NCI-H345 treated with DMSO at 0.1 percent for 48 hours (cell line): ENCODE data around the gene SDK1.

Source experiments
- DNase-seq: peaks from one replicate; lab custom pipeline; 2025; ENCODE audit not compliant: unreplicated experiment; lab: John Stamatoyannopoulos, UW

SDK1 gene

DNA sequence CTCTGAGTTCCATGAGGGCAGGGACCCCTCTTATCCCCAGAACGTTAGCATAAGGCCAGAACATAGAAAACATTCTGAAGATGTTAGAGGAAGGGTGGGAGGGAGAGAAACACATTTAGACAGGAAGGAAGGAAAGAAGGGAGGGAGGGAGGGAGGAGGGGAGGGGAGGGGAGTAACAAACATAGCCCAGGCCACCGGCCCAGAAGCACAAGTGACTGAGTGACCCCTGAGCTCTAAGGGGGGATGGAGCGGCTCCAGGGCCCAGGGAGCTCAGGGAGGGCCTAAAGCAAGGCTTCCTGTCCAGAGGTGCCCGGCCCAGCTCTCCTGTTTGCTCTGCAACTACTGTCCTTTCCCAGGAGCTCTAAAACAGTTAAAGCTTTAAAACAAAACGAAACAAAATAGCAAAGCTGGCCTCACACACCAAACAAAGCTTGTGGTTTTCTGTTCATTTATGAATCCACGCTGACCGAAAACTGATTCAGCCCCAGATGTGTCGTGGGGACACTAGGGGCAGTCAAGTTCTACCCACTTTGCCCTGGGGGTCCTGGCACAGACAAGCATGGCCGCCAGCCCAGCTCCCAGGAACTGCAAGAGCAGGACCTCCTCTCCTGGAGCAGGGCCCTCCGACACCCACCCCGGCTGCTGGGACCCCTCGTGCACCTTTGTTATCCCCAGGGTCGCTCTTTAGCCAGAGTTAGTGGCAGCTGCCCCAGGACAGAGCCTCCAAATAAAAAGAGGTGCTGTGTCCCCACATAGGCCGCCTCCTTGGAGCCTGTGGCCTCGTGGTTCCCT lies 884.9 kb downstream of the SDK1 start:
- no peak for DNase-seq

DNA sequence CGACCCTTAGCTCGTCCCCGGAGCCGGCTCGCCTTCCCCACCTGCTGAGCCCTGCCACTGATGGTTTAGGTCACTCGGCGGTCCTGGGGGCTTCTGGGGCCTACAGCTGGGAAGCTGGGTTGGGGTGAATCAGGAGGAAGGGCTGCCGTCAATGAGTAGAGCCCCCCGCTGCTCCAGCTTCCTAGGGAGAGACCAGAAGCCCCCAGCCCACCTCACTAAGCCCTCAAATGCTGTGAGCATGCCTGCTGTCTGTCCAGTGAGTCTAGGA lies 885.4 kb downstream of the SDK1 start:
- no peak for DNase-seq

DNA sequence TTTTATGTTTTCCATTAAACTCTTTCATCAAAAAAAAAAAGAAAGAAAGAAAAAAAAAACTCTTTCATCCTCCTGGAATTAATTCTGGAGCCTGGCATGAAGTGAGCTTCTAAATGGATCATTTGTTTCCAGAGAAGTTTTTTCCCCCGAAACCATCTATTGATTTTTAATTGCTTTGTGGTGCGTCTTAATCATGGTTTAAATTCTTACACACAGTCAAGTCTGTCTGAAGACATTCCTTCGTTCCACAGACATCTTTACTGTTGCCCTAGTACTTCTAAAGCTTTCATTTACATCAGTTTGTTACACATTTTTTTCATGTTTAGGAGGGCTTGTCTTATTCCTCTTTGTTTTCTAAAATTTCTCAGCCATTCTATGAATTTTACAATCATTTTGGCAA lies 887.6 kb downstream of the SDK1 start:
- no peak for DNase-seq

DNA sequence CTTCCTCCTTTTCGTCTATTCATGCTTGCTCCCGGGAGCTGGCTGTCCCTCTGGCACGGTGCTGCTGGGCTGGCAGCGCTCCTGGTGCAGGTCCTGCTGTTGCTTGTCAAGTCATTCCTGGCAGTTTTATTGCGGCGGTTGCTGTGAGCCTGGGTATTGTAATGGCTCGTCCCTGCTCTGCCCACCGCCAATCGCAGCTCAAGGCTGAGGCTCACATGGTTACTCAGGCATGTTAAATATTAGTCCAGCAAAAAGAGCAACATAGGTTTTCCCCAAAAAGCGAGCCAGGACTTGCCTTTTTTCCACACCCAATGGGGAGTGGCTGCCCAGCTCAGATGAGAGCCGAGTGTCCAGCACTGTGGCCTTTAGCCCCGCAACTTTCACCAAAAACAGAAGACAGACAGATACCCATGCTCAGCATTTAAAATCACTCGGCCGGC lies 888.1 kb downstream of the SDK1 start:
- DNase-seq, result no peak

DNA sequence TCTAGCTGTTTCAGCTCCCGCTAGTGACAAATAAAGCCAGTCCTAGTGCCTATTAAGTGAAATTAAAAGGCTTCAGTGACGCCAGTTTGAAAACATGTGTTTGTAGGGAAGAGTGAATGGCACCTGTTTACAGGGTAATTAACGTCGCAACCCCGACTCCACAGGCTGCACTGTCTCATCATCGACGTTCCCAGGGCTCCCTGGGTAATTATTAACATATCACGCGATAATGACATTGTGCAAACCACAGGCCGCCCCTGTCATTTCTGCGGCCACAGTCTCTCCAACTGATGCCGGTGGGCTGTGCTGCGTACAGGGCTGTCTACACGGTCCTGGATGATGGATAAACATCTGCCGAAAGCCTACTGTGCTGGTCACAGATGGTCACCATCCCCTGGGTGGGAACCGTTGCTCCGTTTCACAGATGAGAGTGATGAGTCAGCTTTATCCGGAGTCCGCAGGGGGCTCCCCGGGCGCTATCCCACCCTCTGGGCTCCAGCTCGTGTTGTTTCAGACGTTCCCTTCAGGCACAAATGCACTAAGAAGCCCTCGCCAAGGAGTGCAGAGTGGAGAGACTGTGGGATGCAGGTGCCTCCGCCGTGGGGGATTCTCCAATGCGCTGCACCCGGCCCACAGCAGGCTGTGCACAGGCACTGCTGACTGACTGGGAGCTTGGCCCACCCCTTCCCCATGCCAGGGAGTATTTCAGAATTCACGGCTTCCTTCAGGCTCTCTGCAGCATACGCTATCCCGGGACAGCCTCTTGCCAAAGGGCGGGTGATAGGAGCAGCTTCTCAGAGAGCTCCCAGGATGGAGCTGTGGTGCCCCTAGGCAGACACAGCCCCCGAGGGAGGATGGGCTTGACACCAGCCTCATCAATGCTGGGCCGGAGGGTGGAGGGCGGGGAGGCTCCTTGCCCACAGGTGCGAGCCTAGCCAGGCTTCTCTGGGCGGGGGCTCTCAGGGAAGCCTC lies 889.2 kb downstream of the SDK1 start:
- DNase-seq, result no peak

DNA sequence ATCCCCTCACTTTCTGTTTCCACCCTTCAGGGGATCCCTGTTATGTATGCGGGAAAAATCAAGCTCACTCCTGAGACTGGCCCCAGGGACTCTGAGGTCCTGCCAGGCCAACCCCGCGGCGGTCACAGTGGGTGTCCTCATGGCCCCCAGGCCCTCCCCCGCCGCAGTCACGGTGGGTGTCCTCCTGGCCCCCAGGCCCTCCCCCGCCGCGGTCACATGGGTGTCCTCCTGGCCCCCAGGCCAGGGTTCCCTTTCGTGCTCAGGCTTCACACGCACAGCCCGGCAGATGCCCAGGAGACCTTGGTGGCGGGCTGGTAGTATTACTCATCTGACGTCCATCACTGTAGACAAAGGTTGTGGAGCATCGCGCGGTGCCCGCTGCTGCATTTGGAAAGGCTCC lies 890.0 kb downstream of the SDK1 start:
- no peak for DNase-seq

DNA sequence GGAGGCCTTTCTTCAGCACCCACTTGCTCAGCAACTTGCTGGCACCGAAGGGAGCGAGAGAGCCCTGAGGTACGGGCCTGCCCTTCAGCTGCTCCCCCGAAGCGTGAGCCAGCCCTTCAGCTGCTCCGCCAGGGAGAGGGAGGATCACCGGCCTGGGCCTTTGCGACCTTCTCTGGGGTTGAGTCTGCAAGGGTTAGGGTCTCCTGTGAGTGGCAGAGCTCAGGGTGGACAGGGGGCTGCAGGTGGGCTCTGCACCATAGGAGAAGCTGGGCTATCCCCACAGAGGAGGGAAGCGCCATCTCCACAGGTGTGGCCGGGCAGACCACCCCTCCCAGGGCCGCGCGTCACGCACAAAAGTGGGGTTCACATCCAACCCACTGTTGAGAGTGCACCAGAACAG lies 890.5 kb downstream of the SDK1 start:
- no peak for DNase-seq

DNA sequence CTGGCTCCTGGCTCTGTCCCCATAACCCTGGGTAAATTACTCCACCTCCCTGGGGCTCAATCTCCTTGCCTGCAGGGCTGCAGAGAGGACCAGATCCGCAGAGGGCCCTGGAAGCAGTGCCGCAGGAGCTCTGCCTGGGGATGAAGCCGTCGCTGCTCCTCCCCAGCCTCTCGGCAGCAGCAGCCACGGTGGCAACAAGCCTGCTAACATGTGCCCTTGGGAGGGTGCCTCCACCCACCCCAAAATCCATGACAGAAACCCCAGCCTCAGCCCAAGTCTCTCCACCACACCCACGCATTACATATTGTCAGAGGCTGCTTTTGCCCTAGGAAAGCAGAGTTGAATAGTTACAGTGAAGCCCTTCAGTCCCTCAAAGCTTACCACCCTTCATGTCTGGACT lies 894.6 kb downstream of the SDK1 start:
- DNase-seq, result no peak

DNA sequence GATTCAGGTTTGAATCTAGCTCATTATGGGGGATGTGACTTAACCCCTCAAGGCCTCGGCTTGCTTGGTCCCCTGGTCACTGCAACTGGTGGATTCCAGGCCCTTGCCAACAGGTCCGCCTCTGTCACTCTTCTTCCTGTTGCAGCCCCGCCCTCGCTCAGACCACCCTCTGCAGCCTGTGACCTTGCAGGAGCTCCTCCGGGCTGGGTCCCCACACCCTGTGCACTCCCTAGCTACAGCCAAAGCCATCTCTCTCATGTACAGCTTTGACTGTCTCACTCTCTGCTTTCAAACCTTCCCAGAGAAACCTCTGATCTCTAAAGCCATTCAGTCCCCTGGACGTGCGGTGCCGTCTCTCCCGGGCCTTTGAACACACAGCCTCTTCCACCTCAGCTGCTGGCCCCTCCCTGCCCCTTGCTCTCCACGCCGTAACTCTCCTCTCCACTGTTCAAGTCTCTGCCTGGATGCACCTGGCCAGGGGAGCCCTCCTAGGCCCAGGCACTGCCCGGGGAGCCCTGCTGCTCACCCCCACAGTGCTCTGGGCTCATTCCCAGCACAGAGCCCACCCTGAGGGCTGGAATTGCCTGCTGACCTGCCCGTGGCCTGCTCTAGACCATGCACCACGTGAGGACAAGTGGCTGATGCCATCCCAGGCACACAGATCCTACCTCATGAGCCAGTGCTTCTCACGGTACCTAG lies 895.2 kb downstream of the SDK1 start:
- DNase-seq, result no peak

DNA sequence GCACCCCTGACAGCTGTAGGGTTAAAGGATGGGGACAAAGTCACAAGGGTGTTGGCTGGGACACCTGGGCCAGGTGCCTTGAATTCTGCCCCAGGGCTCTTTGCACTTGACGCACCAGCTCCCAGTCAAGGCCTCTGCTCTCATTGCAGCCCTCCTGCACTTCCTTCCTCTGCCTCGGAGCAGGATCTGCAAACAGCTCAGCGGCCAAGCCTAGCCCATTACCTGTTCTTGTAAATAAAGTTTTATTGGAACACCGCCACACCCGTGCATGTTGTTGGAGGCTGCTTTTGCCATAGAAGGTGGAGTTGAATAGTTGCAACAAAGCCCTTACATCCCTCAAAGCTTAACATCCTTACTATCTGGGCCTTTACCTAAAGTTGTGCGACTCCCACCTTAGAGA lies 897.2 kb downstream of the SDK1 start:
- no peak for DNase-seq

DNA sequence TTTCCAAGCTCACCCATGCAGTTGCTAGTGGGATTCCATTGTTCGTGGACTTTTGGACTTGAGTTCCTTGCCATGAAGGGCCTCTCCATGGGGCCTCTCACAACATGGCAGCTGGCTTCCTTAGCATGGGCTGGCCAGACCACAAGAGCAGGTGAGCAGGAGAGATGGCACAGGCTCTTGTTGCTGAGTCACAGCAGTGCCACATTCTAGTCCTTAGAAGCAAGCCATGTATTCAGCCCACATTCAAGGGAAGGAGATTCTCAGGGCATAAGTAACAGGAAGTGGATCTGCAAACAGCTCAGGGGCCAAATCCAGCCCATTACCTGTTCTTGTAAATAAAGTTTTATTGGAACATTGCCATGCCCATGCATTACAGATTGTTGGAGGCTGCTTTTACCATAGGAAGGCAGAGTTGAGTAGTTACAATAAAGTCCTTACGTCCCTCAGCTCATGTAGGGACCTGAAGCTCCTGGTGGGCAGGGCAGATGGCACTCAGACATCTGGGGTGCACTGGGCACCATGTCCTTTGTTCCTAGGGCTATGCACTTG lies 899.6 kb downstream of the SDK1 start:
- DNase-seq, result no peak

DNA sequence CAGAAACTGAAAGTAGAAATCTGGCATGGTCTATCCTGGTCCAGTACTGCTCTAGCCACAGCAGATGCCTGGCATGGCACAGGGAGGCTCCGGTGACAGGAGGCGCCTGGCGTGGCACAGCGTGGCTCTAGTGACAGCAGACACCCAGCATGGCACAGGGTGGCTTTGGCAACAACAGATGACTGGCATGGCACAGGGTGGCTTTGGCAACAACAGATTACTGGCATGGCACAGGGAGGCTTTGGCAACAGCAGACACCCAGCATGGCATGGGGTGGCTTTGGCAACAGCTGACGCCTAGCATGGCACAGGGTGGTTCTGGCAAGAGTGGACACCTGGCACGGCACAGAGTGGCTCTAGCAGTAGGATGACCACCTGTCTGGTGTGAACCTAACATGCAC lies 900.5 kb downstream of the SDK1 start:
- DNase-seq, result no peak

DNA sequence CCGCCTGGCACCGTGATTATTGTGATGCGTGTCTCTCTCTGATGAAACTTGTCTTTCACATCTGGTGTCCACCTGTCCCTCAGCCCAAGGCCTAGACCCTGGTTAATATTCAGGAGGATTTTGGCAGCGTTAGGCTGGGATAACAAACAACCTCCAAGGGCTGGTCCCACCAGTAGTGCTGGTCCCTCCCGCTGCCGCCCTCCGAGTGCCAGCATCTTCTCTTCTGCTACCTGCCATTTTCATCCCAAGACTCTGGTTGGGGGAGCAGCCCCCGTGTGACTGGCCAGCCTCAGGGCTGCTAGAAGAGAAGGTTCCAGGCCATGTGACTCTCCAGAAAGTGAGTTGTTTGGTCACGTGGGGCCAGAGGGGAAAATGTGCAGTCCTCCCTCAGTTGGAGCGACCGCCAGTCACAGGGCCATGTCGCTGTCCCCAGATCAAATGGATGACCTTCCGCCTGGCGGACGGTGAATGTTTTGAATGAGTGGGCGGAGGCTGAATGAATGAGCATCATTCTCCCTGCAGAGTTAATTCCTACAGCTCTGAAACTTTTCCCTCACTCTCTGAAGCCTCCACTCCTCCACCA lies 901.2 kb downstream of the SDK1 start:
- no peak for DNase-seq

DNA sequence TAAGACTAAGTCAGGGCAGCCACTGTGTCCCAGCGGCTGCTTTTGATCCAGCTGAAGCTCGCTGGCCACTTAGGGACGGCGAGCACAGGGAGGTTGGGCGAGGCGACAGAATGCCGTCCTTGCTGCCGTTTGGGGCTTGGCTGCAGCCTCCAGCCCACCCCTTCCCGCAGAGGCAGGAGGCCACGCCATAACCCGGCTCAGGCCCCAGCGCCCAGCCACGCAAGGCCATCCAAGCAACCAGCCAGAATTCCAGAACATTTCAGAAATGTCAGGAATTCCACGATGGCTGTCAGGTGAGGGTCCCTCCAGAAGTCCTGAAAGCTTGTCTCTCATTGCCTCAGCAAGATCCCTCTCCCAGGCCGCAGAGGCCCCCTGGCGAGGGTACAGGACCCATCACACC lies 901.9 kb downstream of the SDK1 start:
- no peak for DNase-seq

DNA sequence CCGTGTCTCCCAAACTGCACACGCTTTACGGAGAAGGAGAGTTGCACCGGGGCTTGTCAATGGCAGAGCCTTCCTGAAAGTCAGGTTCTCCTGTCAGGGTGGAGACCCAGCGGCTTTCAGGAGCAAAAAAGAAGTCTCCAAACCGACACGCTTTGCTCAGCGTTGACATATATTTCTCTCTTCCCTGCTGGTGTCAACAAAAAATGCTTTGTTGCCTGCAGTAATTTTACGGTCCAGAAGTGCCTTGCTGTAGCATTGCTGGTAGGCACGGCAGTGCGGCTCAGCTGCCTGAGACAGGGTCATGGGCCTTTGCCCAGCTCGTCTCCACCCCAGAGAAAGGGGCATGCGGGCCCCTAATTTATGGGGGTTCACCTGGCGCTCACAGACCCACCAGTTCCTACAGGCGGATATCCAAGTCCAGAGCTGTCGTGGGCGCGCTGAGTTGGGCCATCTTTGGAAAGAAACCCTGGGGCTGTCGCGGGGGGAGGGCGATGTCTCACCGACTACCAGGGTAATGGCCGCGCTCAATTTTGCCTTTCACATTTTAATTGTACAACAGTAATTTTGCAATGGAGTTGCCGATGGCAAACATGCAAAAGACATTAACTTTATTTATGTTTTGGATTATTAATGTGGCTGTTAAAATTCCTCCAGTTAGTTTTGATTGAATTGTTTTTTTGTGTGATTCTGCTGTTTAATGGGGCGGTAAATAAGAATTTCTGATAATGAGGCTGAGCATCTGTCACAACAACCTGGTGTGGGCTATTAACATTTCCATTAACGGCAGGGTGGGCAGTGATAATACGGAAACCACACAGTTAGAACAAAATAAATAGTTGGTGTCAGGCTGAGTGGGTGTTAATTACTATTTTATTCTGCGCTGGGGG lies 902.8 kb downstream of the SDK1 start:
- no peak for DNase-seq

DNA sequence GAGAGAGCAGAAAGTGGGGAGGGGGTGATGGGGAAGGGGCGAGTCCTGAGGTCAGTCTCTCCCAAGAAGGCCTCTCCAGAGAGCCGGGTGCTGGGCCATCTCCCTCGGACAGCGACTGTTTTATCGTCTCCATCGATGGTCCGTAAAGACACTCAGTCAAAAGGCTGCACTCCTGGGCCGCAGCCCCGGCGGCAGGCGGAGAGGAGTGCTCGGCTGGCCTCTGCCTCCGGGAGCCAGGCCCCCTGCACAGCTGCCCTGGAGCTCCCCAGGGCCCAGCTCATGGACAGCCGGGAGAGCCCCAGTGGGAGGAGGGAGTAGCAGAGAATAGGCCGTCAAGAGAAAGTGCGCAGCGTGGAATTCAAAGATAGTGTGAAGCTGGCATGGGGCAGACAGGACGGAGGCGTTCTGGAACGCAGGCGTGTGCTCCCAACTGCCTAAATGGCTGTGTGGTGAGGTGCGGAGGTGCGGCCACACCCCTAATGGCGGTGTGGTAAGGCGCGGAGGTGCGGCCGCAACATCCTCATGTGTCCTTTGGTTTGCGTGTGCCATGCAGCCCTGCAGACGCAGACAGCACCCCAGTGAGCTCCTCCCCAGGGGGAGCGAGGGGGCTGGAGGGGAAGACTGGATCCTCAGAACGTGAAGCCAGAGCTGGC lies 903.6 kb downstream of the SDK1 start:
- DNase-seq, result no peak

DNA sequence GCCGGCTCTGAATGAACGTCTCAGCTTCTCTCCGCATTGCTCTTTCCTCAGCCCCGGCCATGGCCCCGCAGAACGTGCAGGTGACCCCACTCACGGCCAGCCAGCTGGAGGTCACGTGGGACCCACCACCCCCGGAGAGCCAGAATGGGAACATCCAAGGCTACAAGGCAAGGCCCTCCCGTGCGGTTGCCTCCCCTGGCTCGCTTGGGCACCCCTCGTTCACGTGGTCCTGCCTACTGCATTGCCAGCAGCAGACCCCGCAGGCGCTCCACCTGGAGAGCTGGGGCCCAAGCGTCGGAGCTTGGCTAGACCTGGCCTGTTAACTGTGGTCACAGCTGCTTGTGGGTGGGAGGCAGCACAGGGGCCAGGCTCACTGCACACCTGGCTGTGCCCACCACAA lies 904.8 kb downstream of the SDK1 start:
- DNase-seq, result no peak

DNA sequence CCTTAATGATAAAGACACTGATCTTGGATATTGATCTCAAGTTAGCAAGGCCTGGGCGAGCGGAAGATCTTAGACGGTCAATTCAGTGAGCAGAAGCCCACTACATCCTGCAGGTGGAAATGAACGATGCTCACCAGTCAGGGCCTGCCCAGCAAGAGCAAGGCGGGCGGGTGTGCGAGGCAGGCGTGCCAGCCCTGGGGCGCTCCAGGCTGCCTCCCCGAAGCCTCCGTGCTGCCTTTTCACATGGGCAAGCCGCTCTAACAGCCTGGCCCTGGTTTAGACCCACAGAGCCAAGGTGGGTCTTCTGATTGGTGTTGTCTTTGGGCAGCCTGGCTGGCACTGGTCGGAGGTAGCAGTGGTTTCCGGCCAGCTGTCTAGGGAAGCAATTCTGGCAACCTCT lies 906.0 kb downstream of the SDK1 start:
- no peak for DNase-seq

DNA sequence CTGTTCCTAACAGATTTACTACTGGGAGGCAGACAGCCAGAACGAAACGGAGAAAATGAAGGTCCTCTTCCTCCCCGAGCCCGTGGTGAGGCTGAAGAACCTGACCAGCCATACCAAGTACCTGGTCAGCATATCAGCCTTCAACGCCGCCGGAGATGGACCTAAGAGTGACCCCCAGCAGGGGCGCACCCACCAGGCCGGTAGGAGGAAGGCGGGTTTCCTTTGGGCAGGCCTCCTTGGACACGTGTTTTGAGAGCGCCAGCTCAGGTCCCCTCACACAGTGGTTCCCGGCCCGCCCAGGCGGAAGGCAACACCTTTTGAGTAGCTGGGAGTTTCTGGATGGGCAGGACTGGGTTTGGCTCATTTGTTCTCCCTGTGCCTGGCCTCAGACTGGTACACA lies 907.0 kb downstream of the SDK1 start:
- DNase-seq, result no peak

DNA sequence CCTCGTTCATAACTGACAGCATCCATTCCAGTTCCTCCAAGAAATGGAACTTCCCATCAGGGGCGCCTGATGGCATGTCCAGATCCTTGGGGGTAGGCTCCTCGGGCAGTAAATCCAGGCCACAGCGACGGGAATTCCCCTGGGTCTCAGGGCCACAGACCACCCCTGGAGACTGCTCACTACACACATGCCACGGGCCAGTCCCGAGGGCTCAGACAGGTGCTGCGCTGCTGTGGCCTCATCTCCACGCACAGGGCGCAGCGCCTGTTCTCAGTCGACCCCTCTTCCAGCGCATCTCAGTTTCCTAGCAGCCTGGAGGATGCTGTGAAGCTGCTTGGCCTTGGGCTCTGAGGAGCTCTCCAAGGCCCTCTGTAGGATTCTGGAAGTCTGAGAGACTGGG lies 907.5 kb downstream of the SDK1 start:
- no peak for DNase-seq
